Keratinocyte (primary cell): ENCODE results near the gene LFNG. TPM values are rescaled to one million over a fixed set of nuclear protein-coding genes. Genes with fewer than 3 reads are reported as not detected.

Experiments used
- DNase-seq: peaks from one replicate; pipeline ENCODE4 v3.0.0-alpha.2; 2011; ENCODE audit warnings: low read depth, missing footprints, low spot score
- FAIRE-seq: peaks from 2 replicates; lab custom pipeline; 2011; peaks lifted over from hg19 to GRCh38; lab: Jason Lieb, UNC
- H2AFZ ChIP-seq: 2 replicates; pipeline ENCODE4 v1.6.0; 2012; ENCODE audit warnings: low read length, control low read depth, inconsistent platforms; ENCODE audit not compliant: control insufficient read depth
- H3K27ac ChIP-seq: 2 replicates; pipeline ENCODE4 v1.5.1; 2011; ENCODE audit warnings: low read length; ENCODE audit not compliant: control insufficient read depth, insufficient read depth
- H3K27me3 ChIP-seq: 3 replicates; pipeline ENCODE4 v1.6.0; 2011; ENCODE audit warnings: low read length; ENCODE audit not compliant: control insufficient read depth, insufficient read depth; ENCODE audit errors: extremely low read depth
- H3K36me3 ChIP-seq, 2 experiments: 2 replicates in 1 of 2; 3 replicates in 1 of 2; pipeline ENCODE4 v1.5.1; 2011; ENCODE audit warnings: low read length in 2 of 2, mild to moderate bottlenecking in 1 of 2; ENCODE audit not compliant: control insufficient read depth in 2 of 2, insufficient read depth in 2 of 2; ENCODE audit errors: extremely low read depth in 1 of 2
- H3K4me1 ChIP-seq: 3 replicates; pipeline ENCODE4 v1.5.1; 2011; ENCODE audit warnings: low read length; ENCODE audit not compliant: control insufficient read depth, insufficient read depth; ENCODE audit errors: extremely low read depth
- H3K4me2 ChIP-seq: 3 replicates; pipeline ENCODE4 v1.6.0; 2011; ENCODE audit warnings: low read depth, low read length; ENCODE audit not compliant: control insufficient read depth, insufficient read depth; ENCODE audit errors: extremely low read depth
- H3K4me3 ChIP-seq, 3 experiments: fragments of 200-600 bp in 1 of 3; sonication (generic) in 1 of 3; 2 replicates in 2 of 3; 3 replicates in 1 of 3; pipeline ENCODE4 v1.5.1; 2011 to 2016; ENCODE audit warnings: low read length in 3 of 3, mild to moderate bottlenecking in 3 of 3, control low read depth in 2 of 3, inconsistent platforms in 1 of 3, low read depth in 1 of 3, mixed read lengths in 1 of 3, mixed run types in 1 of 3, moderate library complexity in 1 of 3; ENCODE audit not compliant: control insufficient read depth in 2 of 3, insufficient read depth in 2 of 3; ENCODE audit errors: extremely low read depth in 1 of 3
- H3K79me2 ChIP-seq: 2 replicates; pipeline ENCODE4 v1.6.0; 2012; ENCODE audit warnings: low read length; ENCODE audit not compliant: control insufficient read depth, insufficient read depth
- H3K9ac ChIP-seq: 3 replicates; pipeline ENCODE4 v1.6.0; 2011; ENCODE audit warnings: low read length; ENCODE audit not compliant: control insufficient read depth, insufficient read depth; ENCODE audit errors: extremely low read depth
- H3K9me1 ChIP-seq: 3 replicates; pipeline ENCODE4 v1.6.0; 2011; ENCODE audit warnings: low read length; ENCODE audit not compliant: control insufficient read depth, insufficient read depth; ENCODE audit errors: extremely low read depth
- H3K9me3 ChIP-seq: 2 replicates; pipeline ENCODE4 v1.5.1; 2012; ENCODE audit warnings: low read depth, low read length; ENCODE audit not compliant: control insufficient read depth
- H4K20me1 ChIP-seq: 3 replicates; pipeline ENCODE4 v1.6.0; 2011; ENCODE audit warnings: low read length; ENCODE audit not compliant: control insufficient read depth, insufficient read depth; ENCODE audit errors: extremely low read depth
- EZH2 ChIP-seq: IDR thresholded peaks from one replicate; pipeline ENCODE4 v1.6.1; 2012; ENCODE audit warnings: inconsistent platforms, mild to moderate bottlenecking, low read length, moderate library complexity
- dilution Hi-C: fragments of 300-500 bp; cut with MboI; formaldehyde crosslinking; loops from one replicate; pipeline ENCODE4 v1.7.0; 2020; ENCODE audit warnings: low sequenced_read_pairs; ENCODE audit not compliant: extremely low pct_ligation_motif_present
- polyA plus RNA-seq, 5 experiments: library from polyadenylated mRNA; depleted of rRNA in 3 of 5; stranded (reverse) in 3 of 5; stranded (forward) in 1 of 5; unstranded in 1 of 5; fragments of >200 nt; gene quantifications; 1 replicate in 1 of 5; 2 replicates in 3 of 5; 3 replicates in 1 of 5; pipeline versions ENCODE4 v1.2.1 to v1.2.3, GENCODE V29; 2011 to 2012; ENCODE audit warnings: missing spikeins in 2 of 5, low read depth in 1 of 5, low replicate concordance in 1 of 5
- TF ChIP-seq, protein P1 (sequence below), 3 experiments: IDR thresholded peaks in 1 of 3; conservative IDR thresholded peaks in 1 of 3; optimal IDR thresholded peaks in 1 of 3; 2 replicates in 2 of 3; 3 replicates in 1 of 3; pipeline versions ENCODE3 to v1.5.1; 2011; ENCODE audit warnings: low read length in 3 of 3, mild to moderate bottlenecking in 3 of 3, moderate library complexity in 2 of 3, control low read depth in 1 of 3, inconsistent platforms in 1 of 3; ENCODE audit not compliant: insufficient read depth in 2 of 3; ENCODE audit errors: extremely low read depth in 1 of 3

Gene LFNG
- polyA plus RNA-seq, 1 donor (not counting 4 experiments of a cell fraction or from before 2014, with no cell fraction given), result 17.7 TPM

DNA sequence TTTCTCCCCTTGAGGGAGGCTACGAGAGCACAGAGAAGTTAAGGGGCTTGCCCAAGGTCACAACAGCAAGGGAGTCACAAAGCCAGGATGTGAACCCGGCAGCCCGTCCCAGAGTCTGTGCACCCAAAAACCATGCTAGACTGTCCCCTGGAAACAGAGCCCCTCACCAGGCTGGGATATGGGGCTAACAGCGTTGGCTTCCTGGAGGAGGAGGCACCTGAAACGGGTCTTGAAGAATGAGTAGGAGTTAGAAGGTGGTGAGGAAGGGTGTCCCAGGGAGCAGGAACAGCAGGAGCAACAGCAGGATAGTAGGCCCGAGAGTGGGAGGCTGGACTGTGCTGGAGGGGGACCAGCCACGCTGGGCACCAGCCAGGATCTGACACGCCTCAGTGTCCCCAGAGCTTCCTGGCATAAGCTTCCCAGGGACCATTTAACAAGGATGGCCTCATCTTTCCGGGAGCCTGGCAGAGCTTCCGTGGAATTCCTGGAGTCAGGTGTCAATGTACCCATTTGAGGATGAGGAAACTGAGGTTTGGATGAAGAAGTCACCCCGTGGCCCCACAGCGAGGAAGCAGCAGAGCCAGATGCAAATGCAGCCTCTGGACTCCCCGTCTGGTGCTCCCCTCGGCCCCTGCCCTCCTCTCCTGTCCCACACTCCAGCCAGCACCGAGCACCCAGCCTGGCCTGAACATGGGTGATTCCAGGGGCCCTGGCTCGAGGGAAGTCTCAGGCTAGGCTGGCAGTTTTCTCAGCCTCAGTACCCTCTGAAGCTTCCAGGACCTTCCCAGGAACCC is 40.1 kb upstream of the LFNG start:
- H4K20me1 ChIP-seq, result no peaks in the 10 kb centered on the region
- no peaks in the 10 kb centered on the region for H3K79me2 ChIP-seq
- H3K27me3 ChIP-seq, result peaks cover 25% of the 10 kb centered on the region
- no peak for DNase-seq
- no peaks in the 10 kb centered on the region for H3K4me1 ChIP-seq
- no peak overlapping the region for H3K4me3 ChIP-seq
- no peak overlapping the region for H3K27ac ChIP-seq
- no peak overlapping the region for H3K4me2 ChIP-seq
- TF ChIP-seq, protein P1, sequence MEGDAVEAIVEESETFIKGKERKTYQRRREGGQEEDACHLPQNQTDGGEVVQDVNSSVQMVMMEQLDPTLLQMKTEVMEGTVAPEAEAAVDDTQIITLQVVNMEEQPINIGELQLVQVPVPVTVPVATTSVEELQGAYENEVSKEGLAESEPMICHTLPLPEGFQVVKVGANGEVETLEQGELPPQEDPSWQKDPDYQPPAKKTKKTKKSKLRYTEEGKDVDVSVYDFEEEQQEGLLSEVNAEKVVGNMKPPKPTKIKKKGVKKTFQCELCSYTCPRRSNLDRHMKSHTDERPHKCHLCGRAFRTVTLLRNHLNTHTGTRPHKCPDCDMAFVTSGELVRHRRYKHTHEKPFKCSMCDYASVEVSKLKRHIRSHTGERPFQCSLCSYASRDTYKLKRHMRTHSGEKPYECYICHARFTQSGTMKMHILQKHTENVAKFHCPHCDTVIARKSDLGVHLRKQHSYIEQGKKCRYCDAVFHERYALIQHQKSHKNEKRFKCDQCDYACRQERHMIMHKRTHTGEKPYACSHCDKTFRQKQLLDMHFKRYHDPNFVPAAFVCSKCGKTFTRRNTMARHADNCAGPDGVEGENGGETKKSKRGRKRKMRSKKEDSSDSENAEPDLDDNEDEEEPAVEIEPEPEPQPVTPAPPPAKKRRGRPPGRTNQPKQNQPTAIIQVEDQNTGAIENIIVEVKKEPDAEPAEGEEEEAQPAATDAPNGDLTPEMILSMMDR (optimal IDR thresholded peaks at IDR 0.05 in 1 of 3, IDR thresholded peaks at IDR 0.05 in 1 of 3, conservative IDR thresholded peaks at IDR 0.05 in 1 of 3; ENCODE audit: extremely low read depth in 1 of 3, insufficient read depth in 2 of 3, low read length in 3 of 3), result no peak
- TF ChIP-seq EZH2, result no peak
- no peaks in the 10 kb centered on the region for H3K9me1 ChIP-seq
- no peak overlapping the region for H2AFZ ChIP-seq
- no peaks in the 10 kb centered on the region for H3K36me3 ChIP-seq
- H3K9me3 ChIP-seq, result no peaks in the 10 kb centered on the region
- FAIRE-seq, result no peak
- H3K9ac ChIP-seq, result no peak overlapping the region
- dilution Hi-C loops, result no loop called here

DNA sequence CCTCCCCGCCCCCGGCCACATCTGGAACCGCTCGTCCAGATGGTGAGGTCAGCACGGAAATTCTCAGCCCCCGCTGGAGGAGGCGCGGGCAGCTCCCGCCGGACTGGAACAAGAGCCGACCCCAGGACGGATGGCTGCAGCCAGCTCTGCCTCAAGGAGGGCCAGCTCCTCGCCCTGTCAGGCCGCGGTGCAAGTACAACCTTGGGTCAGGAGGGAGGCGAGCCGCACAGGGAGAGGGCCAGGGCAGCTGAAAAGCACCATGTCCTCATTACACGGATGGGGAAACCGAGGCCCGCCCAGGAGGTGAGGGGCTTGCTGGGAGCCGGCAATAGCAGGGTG is 39.5 kb upstream of the LFNG start:
- dilution Hi-C loops, result no loop called here
- no peak overlapping the region for H3K9ac ChIP-seq
- no peak for FAIRE-seq

More for the DNA sequence above, 39.5 kb upstream of the LFNG start:
- Histone ChIP-seq H3K36me3 (no peaks in the 10 kb centered on the region), H3K4me3 (no peak overlapping the region), H3K4me1 (no peaks in the 10 kb centered on the region), H3K9me3 (no peaks in the 10 kb centered on the region), H3K27ac (no peak overlapping the region), H3K27me3 (peaks cover 25% of the 10 kb centered on the region), H3K4me2 (no peak overlapping the region), H4K20me1 (no peaks in the 10 kb centered on the region), H3K9me1 (no peaks in the 10 kb centered on the region), H3K79me2 (no peaks in the 10 kb centered on the region), H2AFZ (no peak overlapping the region)
- TF ChIP-seq, protein P1 (optimal IDR thresholded peaks at IDR 0.05 in 1 of 3, IDR thresholded peaks at IDR 0.05 in 1 of 3, conservative IDR thresholded peaks at IDR 0.05 in 1 of 3; ENCODE audit: extremely low read depth in 1 of 3, insufficient read depth in 2 of 3, low read length in 3 of 3), result no peak
- TF ChIP-seq EZH2, result no peak
- DNase-seq, result no peak
